Muscle layer of duodenum (tissue), 2 donors: ENCODE results near the gene AIDA.
"Not testable (repeated sequence)": the region's sequence is repeated elsewhere in the genome, so short reads cannot be mapped to it uniquely, and the experiment has no call there.

Experiments
- H3K27ac ChIP-seq: one replicate; pipeline ENCODE4 v1.7.0; 2013; ENCODE audit warnings: mild to moderate bottlenecking, low read length
- H3K27me3 ChIP-seq: one replicate; pipeline ENCODE4 v1.7.0; 2013; ENCODE audit warnings: low read depth, mild to moderate bottlenecking, control low read depth, low read length
- H3K36me3 ChIP-seq, 2 donors: one replicate each; pipeline ENCODE4 v1.7.0; 2013; ENCODE audit warnings: low read length in 2 of 2, control low read depth in 1 of 2, mild to moderate bottlenecking in 1 of 2; ENCODE audit not compliant: insufficient read depth in 2 of 2, control insufficient read depth in 1 of 2
- H3K4me1 ChIP-seq, 2 donors: one replicate each; pipeline ENCODE4 v1.7.0; 2013; ENCODE audit warnings: low read length in 2 of 2, mild to moderate bottlenecking in 2 of 2, control low read depth in 1 of 2, moderate library complexity in 1 of 2; ENCODE audit not compliant: insufficient read depth in 2 of 2, control insufficient read depth in 1 of 2
- H3K4me3 ChIP-seq, 2 donors: one replicate each; pipeline ENCODE4 v1.7.0; 2013; ENCODE audit warnings: low read length in 2 of 2, low read depth in 1 of 2, mild to moderate bottlenecking in 1 of 2
- H3K9me3 ChIP-seq, 2 donors: one replicate each; pipeline ENCODE4 v1.7.0; 2013; ENCODE audit warnings: low read length in 2 of 2, control low read depth in 1 of 2, mild to moderate bottlenecking in 1 of 2; ENCODE audit not compliant: control insufficient read depth in 1 of 2
- donor health status: healthy.

The AIDA gene, protein sequence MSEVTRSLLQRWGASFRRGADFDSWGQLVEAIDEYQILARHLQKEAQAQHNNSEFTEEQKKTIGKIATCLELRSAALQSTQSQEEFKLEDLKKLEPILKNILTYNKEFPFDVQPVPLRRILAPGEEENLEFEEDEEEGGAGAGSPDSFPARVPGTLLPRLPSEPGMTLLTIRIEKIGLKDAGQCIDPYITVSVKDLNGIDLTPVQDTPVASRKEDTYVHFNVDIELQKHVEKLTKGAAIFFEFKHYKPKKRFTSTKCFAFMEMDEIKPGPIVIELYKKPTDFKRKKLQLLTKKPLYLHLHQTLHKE

GRCh38 chr1:222712253-222713090, at the start of gene AIDA, which contains the start of gene BROX:
AIDA (minus strand) TSS chr1:222712491; CDS start chr1:222712317, 174 bp downstream.
BROX (plus strand) TSS chr1:222712564; CDS start chr1:222715700, 3,136 bp downstream.
- H3K4me1 ChIP-seq: peaks cover 0 to 26% of the 10 kb centered on the region in 2 donors

GRCh38 chr1:222761083-222761482, 48.8 kb upstream of the AIDA start:
- no peaks in the 10 kb centered on the region for H3K9me3 ChIP-seq
- H3K27ac ChIP-seq: no peak overlapping the region
- no peak overlapping the region for H3K4me3 ChIP-seq
- H3K4me1 ChIP-seq: no peaks in the 10 kb centered on the region
- H3K36me3 ChIP-seq: no peaks in the 10 kb centered on the region
- H3K27me3 ChIP-seq: no peaks in the 10 kb centered on the region

More at GRCh38 chr1:222712253-222713090, at the start of gene AIDA, which contains the start of gene BROX:
- H3K36me3 ChIP-seq: peaks cover 9 to 19% of the 10 kb centered on the region in 2 donors
- H3K4me3 ChIP-seq: peak within 1 kb of the TSS; percentile 89 to 99
- H3K27me3 ChIP-seq: no peaks in the 10 kb centered on the region
- H3K9me3 ChIP-seq: no peaks in the 10 kb centered on the region
- peak within 1 kb of the TSS; percentile 98 for H3K27ac ChIP-seq

DNA sequence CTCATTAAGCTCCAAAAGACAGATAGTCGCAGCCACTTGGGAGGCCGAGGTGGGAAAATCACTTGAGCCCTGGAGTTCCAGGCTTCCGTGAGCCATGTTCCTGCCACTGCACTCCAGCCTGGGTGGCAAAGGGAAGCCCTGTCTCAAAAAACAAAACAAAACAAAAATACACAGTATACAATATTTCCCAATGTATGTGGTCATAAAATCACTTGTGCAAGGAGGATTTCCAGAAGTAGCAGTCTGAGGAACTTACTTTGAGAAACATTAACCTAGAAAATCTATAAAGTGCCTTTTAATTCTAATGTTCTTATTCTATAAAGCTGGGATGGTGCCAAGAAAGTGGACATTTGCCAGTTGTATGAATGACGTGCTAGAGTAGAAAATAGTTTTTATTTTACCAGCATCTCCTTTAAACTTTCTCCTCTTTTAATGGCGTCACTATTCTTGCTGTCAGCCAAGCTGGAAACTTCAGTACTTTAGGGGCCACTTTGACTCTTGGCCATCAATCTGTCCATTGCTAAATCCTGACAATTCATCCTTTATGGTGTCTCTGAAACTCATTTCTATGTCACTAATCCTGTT, 47.3 kb upstream of the AIDA start:
- Histone ChIP-seq H3K4me3 (no peak overlapping the region), H3K9me3 (no peaks in the 10 kb centered on the region), H3K27me3 (no peaks in the 10 kb centered on the region), H3K4me1 (no peaks in the 10 kb centered on the region), H3K27ac (no peak overlapping the region), H3K36me3 (no peaks in the 10 kb centered on the region)

DNA sequence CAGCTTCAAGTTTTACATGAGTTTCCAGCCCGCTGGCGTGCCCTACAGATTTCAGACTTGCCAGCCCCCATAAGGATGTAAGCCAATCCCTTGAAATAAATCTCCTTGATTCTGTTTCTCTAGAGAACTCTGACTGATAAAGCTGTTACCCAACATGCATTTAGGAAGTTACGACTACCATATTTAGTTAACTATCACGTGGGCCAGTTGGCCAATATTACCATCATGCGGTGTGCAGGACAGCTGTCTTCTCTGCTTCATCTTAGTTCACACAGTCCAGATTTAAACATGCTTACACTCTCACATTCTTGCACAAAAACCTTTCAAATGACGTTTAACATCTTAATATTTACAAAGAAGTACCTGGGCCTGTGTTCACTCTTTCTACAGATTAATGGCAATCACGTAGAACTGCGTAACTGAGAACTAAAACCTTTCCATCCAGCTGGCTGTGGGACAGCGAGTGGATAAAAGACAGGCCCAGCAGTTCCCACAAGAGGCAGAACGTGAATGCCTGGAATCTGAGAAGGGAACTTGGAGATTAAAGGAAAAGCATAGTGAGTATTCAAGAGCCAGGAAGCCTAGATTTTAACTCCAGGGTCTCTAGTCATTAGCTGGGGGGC, 45.5 kb upstream of the AIDA start:
- no peaks in the 10 kb centered on the region for H3K27me3 ChIP-seq
- no peaks in the 10 kb centered on the region for H3K36me3 ChIP-seq
- H3K9me3 ChIP-seq: no peaks in the 10 kb centered on the region
- no peaks in the 10 kb centered on the region for H3K4me1 ChIP-seq
- H3K27ac ChIP-seq: peak overlapping the region; percentile 56
- no peak overlapping the region for H3K4me3 ChIP-seq

DNA sequence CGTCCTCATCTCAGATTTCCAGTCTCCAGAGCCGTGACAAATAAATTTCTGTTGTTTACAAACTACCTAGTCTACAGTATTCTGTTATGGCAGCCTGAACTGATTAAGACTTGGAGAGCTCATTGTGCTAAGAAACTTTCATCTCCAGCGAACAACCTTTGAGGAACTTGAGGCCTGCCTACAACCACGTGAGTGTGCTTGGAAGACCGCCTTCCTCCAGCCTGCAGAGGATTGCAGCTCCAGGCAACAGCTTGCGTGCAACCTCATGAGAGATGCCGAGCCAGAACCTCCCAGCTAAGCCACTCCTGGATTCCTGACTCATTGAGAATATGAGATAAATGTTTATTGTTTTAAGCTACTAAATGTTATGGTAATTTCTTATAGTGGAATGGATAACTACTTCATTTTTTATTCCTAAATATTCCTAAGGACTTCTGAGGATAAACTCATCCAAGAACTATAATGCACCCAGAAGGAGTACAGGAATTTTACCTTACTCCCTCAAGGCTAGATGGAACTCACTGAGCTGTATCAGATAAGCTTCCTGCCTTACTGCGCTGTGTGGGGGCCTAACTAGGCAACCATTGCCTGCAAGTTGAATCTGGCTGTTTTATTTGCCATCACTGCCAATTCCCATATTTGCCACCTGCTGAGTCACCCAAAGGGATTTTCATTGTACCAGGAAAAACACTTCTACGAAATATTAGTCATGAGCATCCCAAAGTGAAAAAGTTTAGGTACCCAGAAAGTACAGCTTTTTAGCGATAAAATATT, 42.3 kb upstream of the AIDA start:
- peak overlapping the region; percentile 43 for H3K27ac ChIP-seq
- H3K4me1 ChIP-seq: no peaks in the 10 kb centered on the region
- H3K4me3 ChIP-seq: no peak overlapping the region
- H3K36me3 ChIP-seq: no peaks in the 10 kb centered on the region
- no peaks in the 10 kb centered on the region for H3K9me3 ChIP-seq
- no peaks in the 10 kb centered on the region for H3K27me3 ChIP-seq

GRCh38 chr1:222751255-222751654, 39.0 kb upstream of the AIDA start:
- H3K4me1 ChIP-seq: no peaks in the 10 kb centered on the region
- no peaks in the 10 kb centered on the region for H3K9me3 ChIP-seq
- no peak overlapping the region for H3K4me3 ChIP-seq
- no peak overlapping the region for H3K27ac ChIP-seq
- no peaks in the 10 kb centered on the region for H3K27me3 ChIP-seq
- H3K36me3 ChIP-seq: no peaks in the 10 kb centered on the region

DNA sequence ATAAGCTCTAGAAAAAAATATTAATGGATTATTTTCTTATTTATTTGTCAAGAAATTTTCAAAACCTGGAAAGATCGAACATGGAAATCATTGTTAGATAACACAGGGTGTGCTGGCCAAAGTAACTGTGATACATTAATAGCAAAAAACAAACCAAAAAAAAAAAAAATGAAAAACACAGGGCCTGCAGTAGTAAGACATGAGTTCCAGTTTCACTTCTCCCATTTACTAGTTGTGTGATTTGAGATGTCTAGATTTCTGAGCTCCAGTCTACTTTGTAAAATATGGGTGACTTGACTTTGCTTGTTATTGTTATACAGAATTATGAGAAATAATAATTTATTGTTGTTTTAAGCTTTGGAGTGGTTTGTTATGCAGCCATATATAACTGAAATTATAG, 38.4 kb upstream of the AIDA start:
- no peaks in the 10 kb centered on the region for H3K4me1 ChIP-seq

GRCh38 chr1:222749927-222750326, 37.6 kb upstream of the AIDA start:
- no peak overlapping the region for H3K4me3 ChIP-seq
- no peaks in the 10 kb centered on the region for H3K4me1 ChIP-seq
- no peaks in the 10 kb centered on the region for H3K9me3 ChIP-seq
- H3K36me3 ChIP-seq: no peaks in the 10 kb centered on the region
- no peaks in the 10 kb centered on the region for H3K27me3 ChIP-seq
- H3K27ac ChIP-seq: no peak overlapping the region

More for the DNA sequence above, 38.4 kb upstream of the AIDA start:
- Histone ChIP-seq H3K9me3 (no peaks in the 10 kb centered on the region), H3K36me3 (no peaks in the 10 kb centered on the region), H3K27me3 (no peaks in the 10 kb centered on the region), H3K4me3 (no peak overlapping the region), H3K27ac (no peak overlapping the region)

DNA sequence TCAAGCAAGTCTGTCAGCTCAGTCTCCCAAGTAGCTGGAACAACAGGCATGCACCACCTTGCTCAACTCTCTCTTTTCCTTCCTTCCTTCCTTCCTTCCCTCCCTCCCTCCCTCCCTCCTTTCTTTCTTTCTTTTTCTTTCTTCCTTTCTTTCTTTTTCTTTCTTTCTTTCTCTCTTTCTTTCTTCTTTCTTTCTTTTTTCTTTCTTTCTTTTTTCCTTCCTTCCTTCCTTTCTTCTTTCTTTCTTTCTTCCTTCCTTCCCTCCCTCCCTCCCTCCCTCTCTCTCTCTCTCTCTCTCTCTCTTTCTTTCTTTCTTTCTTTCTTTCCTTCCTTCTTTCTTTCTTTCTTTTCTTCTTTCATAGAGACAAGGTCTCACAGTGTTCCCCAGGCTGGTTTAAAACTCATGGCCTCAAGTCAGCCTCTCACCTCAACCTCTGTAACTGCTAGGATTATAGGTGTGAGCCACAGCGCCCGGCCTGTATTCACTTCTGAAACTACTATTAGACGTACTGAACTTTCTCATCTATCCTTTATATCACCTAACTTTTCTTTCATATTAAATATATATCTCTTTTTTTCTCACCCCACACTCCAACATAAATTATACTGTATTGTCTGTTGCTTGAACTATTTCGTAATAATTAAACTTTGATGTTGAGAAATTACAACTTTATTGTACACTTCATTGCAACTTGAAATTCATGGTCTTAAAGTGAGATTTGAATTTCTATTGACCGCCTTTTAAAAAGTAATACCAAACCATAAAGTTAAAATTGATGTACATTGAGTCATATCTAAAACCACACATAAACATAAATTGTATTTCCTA, 29.6 kb upstream of the AIDA start:
- H3K9me3 ChIP-seq, H3K36me3 ChIP-seq, H3K4me3 ChIP-seq, H3K27me3 ChIP-seq, H3K4me1 ChIP-seq, H3K27ac ChIP-seq: not testable (repeated sequence)

- Histone ChIP-seq H3K4me1 (no peaks in the 10 kb centered on the region), H3K27me3 (no peaks in the 10 kb centered on the region), H3K9me3 (no peaks in the 10 kb centered on the region), H3K27ac (no peak overlapping the region), H3K36me3 (peaks cover 7 to 15% of the 10 kb centered on the region in 2 donors), H3K4me3 (no peak overlapping the region)
Observed at GRCh38 chr1:222739929-222740328, 27.6 kb upstream of the AIDA start.
